H9 (cell line): ENCODE measurements around the gene ZDHHC17. TPM values are rescaled to one million over a fixed set of nuclear protein-coding genes. Genes with fewer than 3 reads are reported as not detected.

Experiments
- DNase-seq: peaks from one replicate; pipeline ENCODE4 v3.0.0-alpha.2; 2017
- H2AFZ ChIP-seq: one replicate; pipeline ENCODE4 v1.6.1; 2013; ENCODE audit warnings: mild to moderate bottlenecking, low read length, control low read depth, moderate library complexity
- H2AK5ac ChIP-seq: 2 replicates; pipeline ENCODE4 v1.6.1; 2013; ENCODE audit warnings: low read length, control low read depth, mixed read lengths; ENCODE audit not compliant: insufficient read length
- H2BK120ac ChIP-seq: one replicate; pipeline ENCODE4 v1.6.1; 2013; ENCODE audit warnings: low read depth, mild to moderate bottlenecking, low read length, control low read depth, inconsistent platforms; ENCODE audit not compliant: poor library complexity, severe bottlenecking
- H2BK12ac ChIP-seq: 2 replicates; pipeline ENCODE4 v1.6.1; 2013; ENCODE audit warnings: low read length, control low read depth, mixed read lengths, low read depth; ENCODE audit not compliant: insufficient read length
- H2BK15ac ChIP-seq: 2 replicates; pipeline ENCODE4 v1.6.1; 2013; ENCODE audit warnings: low read depth, low read length, control low read depth
- H2BK20ac ChIP-seq: one replicate; pipeline ENCODE4 v1.6.1; 2013; ENCODE audit warnings: low read depth, mild to moderate bottlenecking, low read length, control low read depth, inconsistent platforms; ENCODE audit not compliant: poor library complexity, severe bottlenecking
- H2BK5ac ChIP-seq: 2 replicates; pipeline ENCODE4 v1.6.1; 2013; ENCODE audit warnings: low read length, control low read depth, mixed read lengths; ENCODE audit not compliant: insufficient read length
- H3K14ac ChIP-seq: 2 replicates; pipeline ENCODE4 v1.6.1; 2013; ENCODE audit warnings: low read length, control low read depth; ENCODE audit not compliant: insufficient read depth
- H3K18ac ChIP-seq: 2 replicates; pipeline ENCODE4 v1.6.1; 2013; ENCODE audit warnings: low read depth, mild to moderate bottlenecking, mixed read lengths, low read length, control low read depth; ENCODE audit not compliant: insufficient read length
- H3K23ac ChIP-seq: 2 replicates; pipeline ENCODE4 v1.6.1; 2013; ENCODE audit warnings: low read length, control low read depth, mixed read lengths, low read depth; ENCODE audit not compliant: insufficient read length
- H3K23me2 ChIP-seq: 2 replicates; pipeline ENCODE4 v1.6.1; 2013; ENCODE audit warnings: low read depth, mild to moderate bottlenecking, mixed read lengths, low read length, control low read depth; ENCODE audit not compliant: insufficient read length, poor library complexity, severe bottlenecking
- H3K27ac ChIP-seq: 2 replicates; pipeline ENCODE4 v1.5.1; 2013; ENCODE audit warnings: low read length, control low read depth, mixed read lengths, low read depth; ENCODE audit not compliant: insufficient read length
- H3K27me3 ChIP-seq: 2 replicates; pipeline ENCODE4 v1.6.1; 2013; ENCODE audit warnings: low read length, control low read depth, inconsistent platforms; ENCODE audit not compliant: insufficient read depth
- H3K4ac ChIP-seq: 2 replicates; pipeline ENCODE4 v1.6.1; 2013; ENCODE audit warnings: low read depth, mild to moderate bottlenecking, control low read depth, inconsistent platforms, low read length, moderate library complexity
- H3K4me1 ChIP-seq: 2 replicates; pipeline ENCODE4 v1.6.1; 2013; ENCODE audit warnings: low read length, control low read depth, inconsistent platforms; ENCODE audit not compliant: insufficient read depth
- H3K4me2 ChIP-seq: 2 replicates; pipeline ENCODE4 v1.6.1; 2013; ENCODE audit warnings: low read length, control low read depth, mixed read lengths; ENCODE audit not compliant: insufficient read length, insufficient read depth
- H3K56ac ChIP-seq: 2 replicates; pipeline ENCODE4 v1.6.1; 2013; ENCODE audit warnings: low read depth, mild to moderate bottlenecking, mixed read lengths, low read length, control low read depth; ENCODE audit not compliant: insufficient read length
- H3K79me1 ChIP-seq: 2 replicates; pipeline ENCODE4 v1.6.1; 2013; ENCODE audit warnings: low read depth, mild to moderate bottlenecking, moderate library complexity, low read length, control low read depth, inconsistent platforms; ENCODE audit not compliant: insufficient read depth, poor library complexity, severe bottlenecking
- H3K79me2 ChIP-seq: 2 replicates; pipeline ENCODE4 v1.6.1; 2013; ENCODE audit warnings: low read length, control low read depth, inconsistent platforms; ENCODE audit not compliant: insufficient read depth
- H3K9ac ChIP-seq: 2 replicates; pipeline ENCODE4 v1.6.1; 2013; ENCODE audit warnings: low read length, control low read depth, mixed read lengths; ENCODE audit not compliant: insufficient read length; ENCODE audit errors: extremely low read depth
- H3K9me3 ChIP-seq: one replicate; pipeline ENCODE4 v1.6.1; 2013; ENCODE audit warnings: low read depth, low read length, inconsistent platforms; ENCODE audit not compliant: control insufficient read depth
- H3T11ph ChIP-seq: one replicate; pipeline ENCODE4 v1.6.1; 2013; ENCODE audit warnings: mild to moderate bottlenecking, low read length, control low read depth, inconsistent platforms
- H4K20me1 ChIP-seq: one replicate; pipeline ENCODE4 v1.6.1; 2013; ENCODE audit not compliant: control insufficient read depth, insufficient read length, insufficient read depth
- H4K5ac ChIP-seq: 2 replicates; pipeline ENCODE4 v1.6.1; 2013; ENCODE audit warnings: low read depth, mild to moderate bottlenecking, mixed read lengths, low read length, control low read depth; ENCODE audit not compliant: insufficient read length
- H4K8ac ChIP-seq: replicated peaks from 2 replicates; pipeline ENCODE4 v1.6.1; 2013; ENCODE audit warnings: low read length, control low read depth, mixed read lengths, low read depth; ENCODE audit not compliant: insufficient read length
- H4K91ac ChIP-seq: 2 replicates; pipeline ENCODE4 v1.6.1; 2013; ENCODE audit warnings: low read depth, mild to moderate bottlenecking, moderate library complexity, mixed read lengths, low read length, control low read depth; ENCODE audit not compliant: insufficient read length
- H3K27ac Mint-ChIP-seq, 3 experiments: 2 replicates in 2 of 3; 3 replicates in 1 of 3; pipeline ENCODE4 v1.8.0; 2020 to 2021; ENCODE audit warnings: mixed read lengths in 3 of 3, mild to moderate bottlenecking in 1 of 3, moderate library complexity in 1 of 3
- H3K27me3 Mint-ChIP-seq: 2 replicates; pipeline ENCODE4 v1.8.0; 2021; ENCODE audit warnings: low read depth, mild to moderate bottlenecking, moderate library complexity, mixed read lengths
- H3K36me3 Mint-ChIP-seq, 3 experiments: 2 replicates in 2 of 3; 3 replicates in 1 of 3; pipeline ENCODE4 v1.8.0; 2020 to 2021; ENCODE audit warnings: low read depth in 3 of 3, mixed read lengths in 3 of 3; ENCODE audit not compliant: insufficient read depth in 1 of 3
- H3K4me1 Mint-ChIP-seq, 2 experiments: 2 replicates each; pipeline ENCODE4 v1.8.0; 2020; ENCODE audit warnings: mixed read lengths in 2 of 2
- H3K4me3 Mint-ChIP-seq, 2 experiments: 2 replicates in 1 of 2; 3 replicates in 1 of 2; pipeline ENCODE4 v1.8.0; 2020 to 2021; ENCODE audit warnings: mild to moderate bottlenecking in 2 of 2, mixed read lengths in 2 of 2, moderate library complexity in 1 of 2
- H3K9me3 Mint-ChIP-seq, 2 experiments: 2 replicates in 1 of 2; 3 replicates in 1 of 2; pipeline ENCODE4 v1.8.0; 2020; ENCODE audit warnings: mild to moderate bottlenecking in 2 of 2, mixed read lengths in 2 of 2, moderate library complexity in 1 of 2
- WGBS: extraction: QIAGEN DNeasy Blood & Tissue Kit; methylation state at CpG from one replicate; pipeline ENCODE4 v1.1.7; 2013; ENCODE audit warnings: missing lambda C conversion rate, low lambda C conversion rate, mixed read lengths; ENCODE audit not compliant: insufficient read length; ENCODE audit errors: extremely low coverage; 5-methylcytosine and 5-hydroxymethylcytosine counted together
- total RNA-seq: library from RNA; stranded (reverse); gene quantifications from 2 replicates; pipeline ENCODE4 v1.2.1, GENCODE V29; 2021
- TF ChIP-seq, protein P1 (sequence below): fragments of 200-600 bp; sonication (generic); conservative IDR thresholded peaks from 3 replicates; pipeline ENCODE4 v1.8.0; 2021; ENCODE audit warnings: antibody characterized with exemption, mild to moderate bottlenecking

Gene ZDHHC17
- total RNA-seq, 1 experiment from 2014 or later = 32.6 TPM

DNA sequence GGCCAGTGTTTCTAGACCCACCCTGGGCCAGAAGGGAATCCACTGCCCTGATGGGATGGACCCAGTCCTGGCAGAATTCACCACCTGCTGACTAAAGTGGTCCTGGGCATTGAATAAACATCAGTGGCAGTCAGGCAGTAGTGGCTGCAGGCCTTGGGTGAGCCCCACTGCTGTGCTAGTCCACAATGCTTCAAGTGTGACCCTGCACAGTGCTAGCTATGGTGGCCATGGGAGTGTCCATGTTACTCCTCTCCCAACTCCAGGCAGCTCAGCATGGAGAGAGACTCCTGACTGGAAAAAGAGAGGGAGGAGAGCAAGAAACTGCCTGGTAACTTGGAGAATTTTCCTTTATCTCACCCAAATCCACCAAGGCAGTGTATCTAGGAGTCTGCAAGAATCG is 132.4 kb downstream of the ZDHHC17 start:
- Histone ChIP-seq H3K14ac (no peak overlapping the region), H3K79me2 (no peaks in the 10 kb centered on the region), H3K4ac (no peak overlapping the region), H4K8ac (no peak overlapping the region), H2BK120ac (no peak overlapping the region), H2BK20ac (no peak overlapping the region), H2BK5ac (no peak overlapping the region), H4K91ac (no peak overlapping the region), H3K23ac (no peak overlapping the region), H4K20me1 (no peaks in the 10 kb centered on the region), H3K9me3 (no peaks in the 10 kb centered on the region), H3K4me2 (no peak overlapping the region), H3K27me3 (no peaks in the 10 kb centered on the region), H3K79me1 (no peaks in the 10 kb centered on the region), H3K18ac (no peak overlapping the region), H2AK5ac (no peak overlapping the region), H3K56ac (no peak overlapping the region), H2AFZ (no peak overlapping the region), H3T11ph (no peak overlapping the region), H4K5ac (no peak overlapping the region), H3K23me2 (no peaks in the 10 kb centered on the region), H3K9ac (no peak overlapping the region), H3K4me1 (no peaks in the 10 kb centered on the region), H2BK15ac (no peak overlapping the region), H3K27ac (no peak overlapping the region), H2BK12ac (no peak overlapping the region)
- Mint-ChIP-seq H3K36me3 (peaks cover 6 to 16% (median 11%) of the 10 kb centered on the region in 3 experiments; a peak in 6 of 7 replicates), H3K27me3 (no peaks in the 10 kb centered on the region), H3K4me3 (no peak overlapping the region), H3K4me1 (peaks cover 0 to 13% of the 10 kb centered on the region in 2 experiments; a peak in 3 of 4 replicates), H3K9me3 (peaks cover 19 to 20% of the 10 kb centered on the region in 2 experiments), H3K27ac (no peak overlapping the region)
- no peak for DNase-seq
- TF ChIP-seq, protein P1, sequence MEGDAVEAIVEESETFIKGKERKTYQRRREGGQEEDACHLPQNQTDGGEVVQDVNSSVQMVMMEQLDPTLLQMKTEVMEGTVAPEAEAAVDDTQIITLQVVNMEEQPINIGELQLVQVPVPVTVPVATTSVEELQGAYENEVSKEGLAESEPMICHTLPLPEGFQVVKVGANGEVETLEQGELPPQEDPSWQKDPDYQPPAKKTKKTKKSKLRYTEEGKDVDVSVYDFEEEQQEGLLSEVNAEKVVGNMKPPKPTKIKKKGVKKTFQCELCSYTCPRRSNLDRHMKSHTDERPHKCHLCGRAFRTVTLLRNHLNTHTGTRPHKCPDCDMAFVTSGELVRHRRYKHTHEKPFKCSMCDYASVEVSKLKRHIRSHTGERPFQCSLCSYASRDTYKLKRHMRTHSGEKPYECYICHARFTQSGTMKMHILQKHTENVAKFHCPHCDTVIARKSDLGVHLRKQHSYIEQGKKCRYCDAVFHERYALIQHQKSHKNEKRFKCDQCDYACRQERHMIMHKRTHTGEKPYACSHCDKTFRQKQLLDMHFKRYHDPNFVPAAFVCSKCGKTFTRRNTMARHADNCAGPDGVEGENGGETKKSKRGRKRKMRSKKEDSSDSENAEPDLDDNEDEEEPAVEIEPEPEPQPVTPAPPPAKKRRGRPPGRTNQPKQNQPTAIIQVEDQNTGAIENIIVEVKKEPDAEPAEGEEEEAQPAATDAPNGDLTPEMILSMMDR = no peak
- no CpG with 5 or more reads among the region's 1 CpG for WGBS
